Stimulated activated CD4-positive, alpha-beta T cell treated with anti-CD3 and anti-CD28 coated beads, Interleukin-2, amount 100 ng/mL, for 4 hours (primary cell): ENCODE measurements around the gene AMOTL2.
A peak's percentile ranks its signal among the peaks of the same experiment; 100 is the strongest.

ENCODE experiments used
- DNase-seq: peaks from one replicate; pipeline ENCODE4 v3.0.0-alpha.2; 2020; ENCODE audit warnings: low read depth

The AMOTL2 gene

DNA sequence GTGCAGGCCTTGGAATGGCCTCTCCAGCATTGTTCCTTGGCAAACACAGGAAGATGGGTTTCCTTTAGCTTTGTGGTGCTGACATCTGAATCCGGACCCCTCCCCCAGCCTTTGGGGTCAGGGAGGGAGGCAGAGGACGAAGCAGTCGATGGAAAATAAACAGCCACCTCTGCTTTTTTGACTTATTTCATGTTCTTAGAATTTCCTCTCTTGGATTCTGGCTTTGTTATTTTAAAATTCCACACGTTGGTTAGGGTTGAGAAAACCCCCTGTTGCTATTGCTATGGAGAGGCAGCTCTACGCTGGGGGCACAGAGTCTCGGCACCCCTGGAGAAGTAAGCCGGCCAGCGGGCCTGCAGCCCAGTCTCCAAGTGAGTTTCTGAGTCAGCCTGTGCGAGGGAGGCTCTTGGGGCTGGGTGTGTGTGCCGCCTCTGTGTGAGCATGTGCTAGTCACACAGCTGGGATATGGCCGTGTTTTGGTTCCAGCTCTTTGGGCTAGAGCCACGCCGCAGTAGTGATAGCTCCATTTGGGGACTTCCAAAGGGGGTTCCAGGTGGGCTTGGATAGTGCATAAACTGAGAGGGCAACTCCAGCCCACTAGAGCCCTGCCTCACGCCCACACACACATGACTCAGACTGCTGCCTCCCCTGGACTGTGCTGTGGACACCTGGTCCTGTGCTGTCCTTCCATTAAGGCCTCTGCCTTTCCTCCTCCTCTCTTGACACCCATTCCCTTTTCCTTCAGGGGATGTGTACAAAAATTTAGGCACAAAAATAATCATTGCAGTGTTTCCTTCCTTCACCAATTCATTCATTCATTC is 58.8 kb downstream of the AMOTL2 start:
- no peak for DNase-seq

GRCh38 chr3:134314588-134315285 is 59.5 kb downstream of the AMOTL2 start:
- DNase-seq: no peak

- DNase-seq: no peak
Observed at GRCh38 chr3:134313847-134314587, 60.2 kb downstream of the AMOTL2 start.

DNA sequence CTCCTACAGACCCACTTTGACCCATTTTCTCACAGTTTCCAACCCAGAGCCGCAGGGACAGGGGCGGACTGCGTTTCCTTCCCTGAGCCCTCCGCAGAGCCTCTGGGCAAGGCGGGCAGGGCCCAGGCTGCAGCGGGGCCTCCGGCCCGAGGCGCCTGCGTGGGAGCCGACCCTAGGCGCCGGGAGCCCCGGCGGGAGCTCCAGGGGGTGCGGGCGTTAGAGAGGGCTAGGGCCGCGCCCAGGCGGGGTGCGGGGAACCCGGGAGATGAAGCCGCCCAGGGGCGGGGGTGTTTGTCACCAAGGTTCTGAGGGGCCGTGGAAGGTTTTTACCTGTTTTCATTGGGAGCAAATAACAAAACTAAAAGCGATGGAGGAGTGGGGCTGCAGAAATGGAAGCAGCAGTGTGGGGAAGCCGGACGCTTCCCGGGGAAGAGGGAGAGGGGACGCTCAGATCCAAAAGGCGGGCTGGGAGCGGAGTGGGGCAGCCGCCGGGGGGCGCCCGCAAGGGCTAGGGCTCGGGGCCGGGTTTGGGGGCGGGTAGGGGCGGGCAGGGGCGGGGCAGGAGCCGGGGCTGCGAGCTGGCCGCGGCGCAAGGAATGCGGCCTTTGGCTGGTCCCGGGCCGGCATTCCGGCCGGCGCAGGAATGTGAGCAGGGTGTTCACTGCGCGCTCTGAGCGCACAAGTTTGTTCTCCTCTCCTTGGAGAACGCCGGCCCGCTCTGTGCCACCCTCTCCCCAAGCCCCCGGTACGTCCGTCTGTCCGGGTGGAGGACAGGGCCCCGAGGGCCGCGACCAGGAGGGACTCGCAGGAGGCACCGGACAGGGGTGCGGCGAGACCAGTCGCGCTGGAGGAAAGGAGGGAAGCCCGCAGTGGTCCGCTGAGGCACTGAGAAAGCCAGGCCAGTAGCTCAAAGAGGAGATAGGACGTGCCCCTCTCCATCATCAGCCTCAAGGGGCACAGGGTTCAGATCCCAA is 61.1 kb downstream of the AMOTL2 start:
- no peak for DNase-seq

DNA sequence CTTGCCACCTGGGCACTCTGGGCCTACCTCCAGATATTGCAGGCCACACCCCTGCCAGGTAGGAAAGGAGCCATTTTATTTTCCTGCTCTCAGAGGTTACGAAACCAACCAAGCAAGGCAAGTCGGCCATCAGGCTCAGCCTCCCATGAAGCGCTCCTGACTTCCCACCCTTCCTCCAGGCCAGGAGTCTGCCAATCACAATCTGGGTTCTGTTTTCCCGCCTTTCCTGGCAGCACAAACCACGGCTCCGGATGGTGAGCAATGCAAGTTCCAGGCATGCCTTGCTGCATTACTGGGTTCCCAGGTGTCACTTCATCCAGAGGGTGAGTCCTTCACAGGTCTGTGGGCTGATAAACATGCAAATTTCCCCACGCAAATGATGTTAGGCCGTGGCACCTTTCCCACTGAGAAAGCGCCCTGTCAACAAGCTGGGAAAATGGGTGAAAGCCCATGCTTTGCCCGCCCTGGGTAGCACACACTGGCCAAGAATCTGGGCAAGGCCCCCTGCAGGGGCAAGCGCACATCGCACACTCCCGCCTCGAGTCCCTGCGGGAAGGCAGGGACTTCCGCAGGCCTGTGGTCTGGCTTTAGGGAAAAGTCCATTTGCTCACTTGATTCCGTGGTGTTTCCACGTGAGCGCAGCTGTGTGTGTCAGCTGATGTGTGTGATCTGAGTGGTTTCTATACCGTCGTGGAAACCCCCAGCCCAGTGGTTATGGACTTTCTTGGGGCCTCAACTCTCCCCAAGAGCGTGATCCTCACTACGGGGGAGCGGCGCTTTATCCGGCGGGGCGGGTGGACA is 62.0 kb downstream of the AMOTL2 start:
- DNase-seq: no peak

DNA sequence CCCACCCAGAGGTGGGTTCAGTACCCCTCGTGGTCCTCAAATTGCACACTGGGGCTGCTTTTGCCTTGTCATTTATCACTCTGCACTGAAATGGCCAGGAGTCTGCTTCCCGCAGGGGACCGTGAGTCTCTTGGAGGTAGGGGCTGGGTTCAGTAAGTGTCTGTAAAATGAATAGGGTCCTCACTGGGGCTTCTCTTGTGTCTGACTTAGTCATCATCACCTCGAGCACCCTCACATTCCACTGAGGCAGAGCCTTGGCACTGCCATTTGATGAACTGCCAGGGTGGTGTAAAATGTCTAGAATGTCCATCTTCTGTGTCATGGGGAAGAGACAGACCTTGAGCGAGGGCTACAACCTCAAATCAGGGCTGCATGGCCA is 62.6 kb downstream of the AMOTL2 start:
- DNase-seq: no peak

- no peak for DNase-seq
Observed at GRCh38 chr3:134311265-134311664, 63.0 kb downstream of the AMOTL2 start.

- no peak for DNase-seq
Observed at GRCh38 chr3:134309987-134310700, 64.1 kb downstream of the AMOTL2 start.

DNA sequence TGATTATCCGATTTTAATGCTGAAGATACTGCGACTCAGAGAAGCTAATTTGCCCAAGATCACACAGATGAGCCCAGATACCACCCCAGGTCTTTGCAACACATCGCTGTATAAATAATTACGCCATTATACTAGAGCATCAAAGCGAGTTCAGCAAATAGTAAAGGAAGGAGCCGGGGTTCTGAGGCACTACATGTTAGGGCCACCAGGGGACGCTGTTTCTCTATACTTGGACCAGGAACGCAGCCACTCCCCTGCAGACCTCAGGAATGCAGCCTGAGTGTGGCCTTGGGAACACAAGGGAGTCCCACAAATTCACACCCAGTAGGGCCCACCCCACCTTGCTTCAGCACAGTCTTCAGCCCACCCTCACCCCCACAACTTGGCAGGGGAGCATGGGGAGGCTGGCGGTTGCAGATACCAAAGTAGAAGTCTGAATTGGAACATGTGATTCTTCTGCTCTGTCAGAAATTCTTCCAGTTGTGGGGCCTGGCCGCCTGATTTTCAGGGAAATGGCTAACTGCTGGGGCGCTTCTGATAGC is 65.8 kb downstream of the AMOTL2 start:
- peak; percentile 57 for DNase-seq

DNA sequence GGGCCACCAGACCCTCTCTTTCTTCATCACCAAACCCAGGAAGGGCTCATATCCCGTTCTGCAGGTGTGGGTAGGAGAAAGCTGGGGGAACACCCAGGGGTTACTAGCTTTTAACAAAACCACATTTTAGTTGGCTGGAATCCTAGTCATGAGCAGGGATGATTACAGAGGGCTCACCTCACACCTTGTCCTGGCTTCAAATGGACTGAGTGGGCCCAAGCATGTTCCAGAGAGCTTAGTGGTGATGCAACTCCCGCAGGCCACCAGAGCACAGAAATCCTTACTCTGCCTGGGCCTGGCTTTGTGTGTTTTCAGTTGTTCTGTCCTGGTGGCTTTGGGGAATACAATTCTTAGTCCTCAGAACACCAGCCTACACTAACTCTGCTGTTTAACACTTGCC is 66.8 kb downstream of the AMOTL2 start:
- no peak for DNase-seq

- DNase-seq: no peak
Observed at GRCh38 chr3:134306320-134306719, 67.9 kb downstream of the AMOTL2 start.
